ENCODE results near the gene RXRA. TPM values are rescaled to one million over a fixed set of nuclear protein-coding genes. Genes with fewer than 3 reads are reported as not detected.

RXRA gene
- total RNA-seq, 4 donors from 2014 or later: 39.4 to 81.3 (median 67.4) TPM

GRCh38 chr9:134455021-134455471, 128.8 kb downstream of the RXRA start:
- no peak overlapping the region for H3K4me3 ChIP-seq (replicated peaks in 1 of 3)
- H3K9me3 ChIP-seq: no peaks in the 10 kb centered on the region
- H3K36me3 ChIP-seq: no peaks in the 10 kb centered on the region
- intact Hi-C loops (cut with DNase I): loop anchor here (10.0 kb wide), 1 partner anchor 180 kb away; no protein-coding TSS in a partner anchor
- no peaks in the 10 kb centered on the region for H3K27me3 ChIP-seq
- DNase-seq: no peak
- peaks cover 18 to 30% of the 10 kb centered on the region in 2 donors for H3K4me1 ChIP-seq
- TF ChIP-seq POLR2A (IDR thresholded peaks at IDR 0.05) (no peak), CTCF (IDR thresholded peaks at IDR 0.05) (no peak)
- 92 to 95% methylated on average over 8 to 9 of the region's 13 CpGs for WGBS, 2 donors
- H3K27ac ChIP-seq: peak overlapping the region in 1 of 3 donors; percentile 88

GRCh38 chr9:134455537-134455933, 129.3 kb downstream of the RXRA start:
- no peak for TF ChIP-seq POLR2A (IDR thresholded peaks at IDR 0.05)
- no peak for TF ChIP-seq CTCF (IDR thresholded peaks at IDR 0.05)

GRCh38 chr9:134455934-134456755, 129.9 kb downstream of the RXRA start:
- intact Hi-C loops (cut with DNase I): loop anchor here (10.0 kb wide), 1 partner anchor 179 kb away; no protein-coding TSS in a partner anchor
- Histone ChIP-seq H3K27ac (peak overlapping the region; percentile 83 to 88 (median 88)), H3K4me3 (replicated peaks in 1 of 3) (no peak overlapping the region), H3K36me3 (no peaks in the 10 kb centered on the region), H3K4me1 (peaks cover 18 to 30% of the 10 kb centered on the region in 2 donors), H3K9me3 (no peaks in the 10 kb centered on the region), H3K27me3 (no peaks in the 10 kb centered on the region)
- WGBS, 2 donors: 17 to 29% methylated on average over 19 to 20 of the region's 41 CpGs
- TF ChIP-seq CTCF (IDR thresholded peaks at IDR 0.05) (no peak), POLR2A (IDR thresholded peaks at IDR 0.05) (peak in 1 of 2 donors; percentile 22)
- peak; percentile 67 to 75 for DNase-seq

More at GRCh38 chr9:134455537-134455933, 129.3 kb downstream of the RXRA start:
- H3K4me1 ChIP-seq: peaks cover 18 to 30% of the 10 kb centered on the region in 2 donors
- 73 to 94% methylated on average over 10 to 15 of the region's 15 CpGs for WGBS, 2 donors
- H3K9me3 ChIP-seq: no peaks in the 10 kb centered on the region
- no peaks in the 10 kb centered on the region for H3K27me3 ChIP-seq
- H3K27ac ChIP-seq: peak overlapping the region; percentile 83 to 88 (median 88)
- H3K4me3 ChIP-seq (replicated peaks in 1 of 3): no peak overlapping the region
- intact Hi-C loops (cut with DNase I): loop anchor here (10.0 kb wide), 1 partner anchor 179 kb away; no protein-coding TSS in a partner anchor
- no peaks in the 10 kb centered on the region for H3K36me3 ChIP-seq
- no peak for DNase-seq

- Histone ChIP-seq H3K27me3 (no peaks in the 10 kb centered on the region), H3K27ac (peak overlapping the region; percentile 83 to 88 (median 88)), H3K4me1 (peaks cover 18 to 30% of the 10 kb centered on the region in 2 donors), H3K36me3 (no peaks in the 10 kb centered on the region), H3K9me3 (no peaks in the 10 kb centered on the region), H3K4me3 (replicated peaks in 1 of 3) (no peak overlapping the region)
- DNase-seq: no peak
- 53 to 85% methylated on average over 2 to 4 of the region's 12 CpGs for WGBS, 2 donors
- intact Hi-C loops (cut with DNase I): loop anchor here (10.0 kb wide), 1 partner anchor 178 kb away; no protein-coding TSS in a partner anchor
- TF ChIP-seq CTCF (IDR thresholded peaks at IDR 0.05) (no peak), POLR2A (IDR thresholded peaks at IDR 0.05) (no peak)
Observed at GRCh38 chr9:134456756-134457305, 130.6 kb downstream of the RXRA start.

Measured in thyroid gland (tissue), 4 donors.